Measurements from ENCODE around the gene ARPC4.

DNA sequence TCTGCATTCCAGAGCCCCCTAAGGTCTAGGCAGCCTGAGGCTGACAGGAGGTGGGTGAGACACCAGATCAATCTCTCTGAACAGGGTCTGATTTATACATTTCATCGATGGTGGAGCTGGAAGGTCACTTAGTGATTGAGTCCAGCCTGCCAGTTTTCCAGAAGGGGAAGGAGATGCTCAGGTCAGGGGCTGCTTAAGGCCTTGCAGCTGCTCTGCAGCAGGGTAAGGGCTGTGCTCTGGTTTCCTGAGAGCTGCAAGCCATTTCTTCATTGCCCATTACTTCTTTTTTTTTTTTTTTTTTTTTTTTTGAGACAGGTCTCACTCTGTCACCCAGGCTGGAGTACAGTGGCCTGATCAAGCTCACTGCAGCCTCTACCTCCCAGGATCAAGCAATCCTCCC is 11.3 kb upstream of the ARPC4 start:
- TF ChIP-seq, protein P1, sequence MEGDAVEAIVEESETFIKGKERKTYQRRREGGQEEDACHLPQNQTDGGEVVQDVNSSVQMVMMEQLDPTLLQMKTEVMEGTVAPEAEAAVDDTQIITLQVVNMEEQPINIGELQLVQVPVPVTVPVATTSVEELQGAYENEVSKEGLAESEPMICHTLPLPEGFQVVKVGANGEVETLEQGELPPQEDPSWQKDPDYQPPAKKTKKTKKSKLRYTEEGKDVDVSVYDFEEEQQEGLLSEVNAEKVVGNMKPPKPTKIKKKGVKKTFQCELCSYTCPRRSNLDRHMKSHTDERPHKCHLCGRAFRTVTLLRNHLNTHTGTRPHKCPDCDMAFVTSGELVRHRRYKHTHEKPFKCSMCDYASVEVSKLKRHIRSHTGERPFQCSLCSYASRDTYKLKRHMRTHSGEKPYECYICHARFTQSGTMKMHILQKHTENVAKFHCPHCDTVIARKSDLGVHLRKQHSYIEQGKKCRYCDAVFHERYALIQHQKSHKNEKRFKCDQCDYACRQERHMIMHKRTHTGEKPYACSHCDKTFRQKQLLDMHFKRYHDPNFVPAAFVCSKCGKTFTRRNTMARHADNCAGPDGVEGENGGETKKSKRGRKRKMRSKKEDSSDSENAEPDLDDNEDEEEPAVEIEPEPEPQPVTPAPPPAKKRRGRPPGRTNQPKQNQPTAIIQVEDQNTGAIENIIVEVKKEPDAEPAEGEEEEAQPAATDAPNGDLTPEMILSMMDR (conservative IDR thresholded peaks at IDR 0.05 in 1 of 2, IDR thresholded peaks at IDR 0.05 in 1 of 2; ENCODE audit: extremely low read depth in 1 of 2, insufficient read depth in 1 of 2, low read depth in 1 of 2, low read length in 2 of 2) = no peak
- TF ChIP-seq EZH2 (IDR thresholded peaks at IDR 0.05; ENCODE audit: borderline replicate concordance, low read length) = no peak

Data from mammary epithelial cell (primary cell).